Measurements from ENCODE around the gene PACRG.

DNA sequence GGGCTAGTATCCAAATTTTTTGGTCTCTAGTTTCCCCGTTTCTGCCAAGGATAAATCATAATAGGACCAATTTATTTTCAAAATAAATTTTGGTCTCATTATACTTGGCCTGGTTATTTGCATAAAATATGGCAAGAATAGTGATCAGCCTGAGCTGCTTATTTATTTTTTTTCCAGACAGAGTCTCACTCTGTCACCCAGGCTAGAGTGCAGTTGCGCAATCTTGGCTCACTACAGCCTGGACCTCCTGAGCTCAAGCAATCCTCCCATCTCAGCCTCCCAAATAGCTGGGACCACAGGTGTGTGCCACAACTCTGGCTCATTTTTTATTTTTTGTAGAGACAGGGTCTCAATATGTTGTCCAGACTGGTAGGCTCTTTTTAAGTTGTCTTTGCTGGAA, 329.5 kb downstream of the PACRG start:
- TF ChIP-seq, protein P1, sequence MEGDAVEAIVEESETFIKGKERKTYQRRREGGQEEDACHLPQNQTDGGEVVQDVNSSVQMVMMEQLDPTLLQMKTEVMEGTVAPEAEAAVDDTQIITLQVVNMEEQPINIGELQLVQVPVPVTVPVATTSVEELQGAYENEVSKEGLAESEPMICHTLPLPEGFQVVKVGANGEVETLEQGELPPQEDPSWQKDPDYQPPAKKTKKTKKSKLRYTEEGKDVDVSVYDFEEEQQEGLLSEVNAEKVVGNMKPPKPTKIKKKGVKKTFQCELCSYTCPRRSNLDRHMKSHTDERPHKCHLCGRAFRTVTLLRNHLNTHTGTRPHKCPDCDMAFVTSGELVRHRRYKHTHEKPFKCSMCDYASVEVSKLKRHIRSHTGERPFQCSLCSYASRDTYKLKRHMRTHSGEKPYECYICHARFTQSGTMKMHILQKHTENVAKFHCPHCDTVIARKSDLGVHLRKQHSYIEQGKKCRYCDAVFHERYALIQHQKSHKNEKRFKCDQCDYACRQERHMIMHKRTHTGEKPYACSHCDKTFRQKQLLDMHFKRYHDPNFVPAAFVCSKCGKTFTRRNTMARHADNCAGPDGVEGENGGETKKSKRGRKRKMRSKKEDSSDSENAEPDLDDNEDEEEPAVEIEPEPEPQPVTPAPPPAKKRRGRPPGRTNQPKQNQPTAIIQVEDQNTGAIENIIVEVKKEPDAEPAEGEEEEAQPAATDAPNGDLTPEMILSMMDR (IDR thresholded peaks at IDR 0.05; ENCODE audit: poor library complexity, severe bottlenecking): no peak
- no peak for TF ChIP-seq EP300 (conservative IDR thresholded peaks at IDR 0.05; ENCODE audit: poor library complexity, severe bottlenecking)

All from neural cell (in vitro differentiated cells).